ENCODE measurements around the gene YIPF2.

The YIPF2 gene

GRCh38 chr19:10911579-10912363, 16.7 kb downstream of the YIPF2 start:
- DNase-seq (ENCODE audit: low read depth in 1 of 2, low spot score in 1 of 2): no peak

- DNase-seq (ENCODE audit: low read depth in 1 of 2, low spot score in 1 of 2): no peak
These were observed 20.0 kb downstream of the YIPF2 start for GRCh38 chr19:10908380-10908960.

GRCh38 chr19:10907925-10908324, 20.5 kb downstream of the YIPF2 start:
- DNase-seq (ENCODE audit: low read depth in 1 of 2, low spot score in 1 of 2): no peak

- no peak for DNase-seq (ENCODE audit: low read depth in 1 of 2, low spot score in 1 of 2)
These were observed 29.2 kb downstream of the YIPF2 start for GRCh38 chr19:10899151-10899653.

GRCh38 chr19:10898633-10899032, 29.8 kb downstream of the YIPF2 start:
- no peak for DNase-seq (ENCODE audit: low read depth in 1 of 2, low spot score in 1 of 2)

DNA sequence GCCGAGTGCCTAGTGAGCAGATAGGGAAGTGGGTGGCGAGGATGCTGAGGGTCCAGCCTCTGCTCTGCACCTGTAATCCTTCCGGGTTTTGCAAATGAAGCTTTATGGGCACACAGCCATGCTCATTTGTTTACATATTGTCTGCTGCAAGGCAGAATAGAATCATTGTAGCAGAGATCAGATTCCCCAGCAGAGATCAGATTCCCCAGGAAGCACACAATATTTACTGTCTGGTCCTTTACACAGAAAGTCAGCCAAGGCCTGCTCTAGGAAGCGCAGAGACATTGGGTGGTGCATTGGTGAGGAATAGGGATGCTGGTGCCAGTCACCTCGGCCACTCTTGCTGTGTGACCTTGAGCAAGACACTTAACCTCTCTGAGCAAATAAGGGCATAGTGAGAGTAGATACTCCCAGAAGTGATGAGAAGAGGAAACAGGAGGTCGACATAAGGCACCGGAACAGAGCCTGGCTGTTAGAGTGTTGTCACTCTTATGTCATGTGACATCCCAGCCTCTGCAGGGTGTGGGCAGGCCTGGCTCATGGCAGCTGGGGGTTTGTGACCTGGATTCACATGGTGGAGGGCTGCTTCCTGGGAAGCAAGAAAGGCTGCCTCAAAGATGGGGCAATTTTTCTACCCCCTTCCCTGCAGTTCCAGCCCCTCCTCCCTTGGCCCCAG, 31.4 kb downstream of the YIPF2 start:
- DNase-seq (ENCODE audit: low read depth in 1 of 2, low spot score in 1 of 2): no peak

DNA sequence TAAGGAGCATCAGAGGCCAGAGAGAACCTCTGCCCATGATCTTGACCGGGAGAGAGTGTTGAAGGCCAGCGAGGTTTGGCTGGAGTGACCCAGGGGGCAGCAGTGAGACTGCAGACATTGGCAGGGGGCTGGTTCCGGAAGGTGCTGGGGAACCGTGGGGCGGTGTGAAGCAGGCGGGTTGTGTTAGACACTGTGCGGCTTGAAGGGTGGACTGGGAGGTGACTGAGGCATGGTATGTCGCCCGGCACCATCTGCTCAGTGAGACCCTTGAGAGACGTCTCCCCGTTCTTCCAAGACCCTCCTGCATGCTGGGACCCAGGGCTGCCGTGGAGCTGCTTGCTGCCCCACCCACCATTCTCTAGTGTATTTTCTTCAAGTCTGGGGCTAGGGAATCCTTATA, 32.5 kb downstream of the YIPF2 start:
- no peak for DNase-seq (ENCODE audit: low read depth in 1 of 2, low spot score in 1 of 2)

DNA sequence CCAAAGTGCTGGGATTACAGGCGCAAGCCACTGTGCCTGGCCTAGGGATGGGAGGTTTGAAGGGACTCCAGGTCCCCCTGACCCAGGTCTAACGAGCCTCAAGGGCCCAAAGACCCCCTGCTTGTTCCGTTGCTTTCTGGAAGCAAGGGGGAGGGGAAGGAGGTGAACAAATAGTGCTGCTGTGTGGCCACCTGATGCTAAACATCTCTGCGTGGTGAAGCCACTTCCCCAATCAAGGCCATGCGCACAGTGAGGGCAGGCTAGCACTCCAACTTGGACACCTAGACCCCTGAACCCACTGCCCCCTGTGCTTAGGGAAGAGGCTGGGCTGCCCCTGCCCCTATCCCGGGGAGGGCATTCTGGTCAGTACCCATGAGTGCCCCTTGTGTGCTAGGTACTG, 33.1 kb downstream of the YIPF2 start:
- no peak for DNase-seq (ENCODE audit: low read depth in 1 of 2, low spot score in 1 of 2)

- DNase-seq (ENCODE audit: low read depth in 1 of 2, low spot score in 1 of 2): no peak
These were observed 33.6 kb downstream of the YIPF2 start for GRCh38 chr19:10894911-10895213.

DNA sequence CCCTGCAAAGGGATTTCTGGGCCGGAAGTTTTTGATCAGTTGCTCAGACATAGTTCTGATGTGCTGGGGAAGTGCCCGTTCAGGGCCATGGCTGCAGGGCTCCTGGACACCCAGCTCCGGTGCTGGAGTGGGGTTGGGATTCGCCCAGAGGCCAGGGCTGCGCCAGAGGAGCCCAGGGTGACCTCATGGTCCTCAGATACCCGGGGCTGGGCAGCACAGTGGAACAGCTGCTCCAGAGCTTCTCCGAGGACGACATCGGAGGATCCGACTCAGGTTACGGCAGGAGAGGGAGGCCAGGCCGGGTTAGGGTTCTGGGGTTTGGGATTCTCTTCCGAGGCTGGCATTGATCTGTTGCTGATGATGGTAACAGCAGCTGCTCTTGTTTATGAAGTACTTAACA, 36.2 kb downstream of the YIPF2 start:
- no peak for DNase-seq (ENCODE audit: low read depth in 1 of 2, low spot score in 1 of 2)

GRCh38 chr19:10891405-10892086, 36.9 kb downstream of the YIPF2 start:
- no peak for DNase-seq (ENCODE audit: low read depth in 1 of 2, low spot score in 1 of 2)

- DNase-seq (ENCODE audit: low read depth in 1 of 2, low spot score in 1 of 2): no peak
These were observed 38.6 kb downstream of the YIPF2 start for GRCh38 chr19:10889880-10890279.

GRCh38 chr19:10888421-10888866, 40.0 kb downstream of the YIPF2 start:
- no peak for DNase-seq (ENCODE audit: low read depth in 1 of 2, low spot score in 1 of 2)

DNA sequence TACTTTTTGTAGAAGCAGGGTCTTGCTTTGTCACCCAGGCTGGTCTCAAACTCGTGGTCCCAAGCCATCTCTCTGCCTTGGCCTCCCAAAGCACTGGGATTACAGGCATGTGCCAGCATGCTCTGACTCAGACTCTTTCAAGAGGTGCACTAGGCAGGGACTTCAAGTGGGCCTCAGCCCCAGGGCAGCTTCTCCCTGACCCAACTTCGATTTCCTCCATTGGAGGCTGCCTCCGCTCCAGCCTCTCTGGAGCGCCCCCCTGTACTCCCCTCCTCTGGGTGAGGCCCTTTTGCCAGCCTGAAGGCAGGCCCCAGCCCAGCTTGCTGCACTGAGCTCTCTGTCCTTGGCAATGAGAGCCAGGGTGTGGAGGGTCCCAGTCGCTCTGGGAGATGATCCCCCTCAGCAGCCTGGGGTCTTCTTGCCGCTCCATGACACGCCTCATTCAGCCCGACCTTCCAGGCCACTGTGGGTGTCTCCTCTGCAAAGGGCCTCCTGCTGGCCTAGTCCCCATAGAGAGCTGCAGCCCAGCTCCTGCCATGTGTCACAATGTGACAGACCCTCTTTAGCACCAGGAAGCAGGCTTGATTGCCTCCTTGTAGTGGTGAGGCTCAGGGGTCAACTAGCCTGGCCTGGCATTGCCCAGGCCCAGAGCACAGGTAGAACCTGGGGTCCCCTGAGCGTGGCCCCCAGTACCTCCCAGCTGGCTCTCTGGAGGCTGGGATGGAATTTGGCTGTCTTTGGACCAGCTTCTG, 40.6 kb downstream of the YIPF2 start:
- no peak for DNase-seq (ENCODE audit: low read depth in 1 of 2, low spot score in 1 of 2)

- no peak for DNase-seq (ENCODE audit: low read depth in 1 of 2, low spot score in 1 of 2)
These were observed 43.0 kb downstream of the YIPF2 start for GRCh38 chr19:10885201-10886169.

DNA sequence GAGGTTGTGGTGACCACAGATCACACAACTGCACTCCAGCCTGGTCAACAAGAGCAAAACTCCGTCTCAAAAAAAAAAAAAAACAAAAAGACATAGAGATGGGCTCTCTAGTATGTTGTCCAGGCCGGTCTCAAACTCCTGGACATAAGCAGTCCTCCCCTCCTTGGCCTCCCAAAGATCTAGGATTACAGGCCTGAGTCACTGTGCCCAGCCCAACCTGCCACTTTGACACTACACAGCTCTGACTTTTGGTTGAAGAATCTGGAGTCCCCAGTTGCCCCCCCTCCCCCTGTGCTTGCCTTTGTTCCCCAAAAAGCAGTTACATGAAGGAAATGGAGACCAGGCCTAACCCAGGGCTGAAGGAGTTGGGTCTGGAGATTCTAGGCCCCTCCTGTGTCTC, 44.2 kb downstream of the YIPF2 start:
- no peak for DNase-seq (ENCODE audit: low read depth in 1 of 2, low spot score in 1 of 2)

GRCh38 chr19:10882108-10882457, 46.4 kb downstream of the YIPF2 start:
- no peak for DNase-seq (ENCODE audit: low read depth in 1 of 2, low spot score in 1 of 2)

DNA sequence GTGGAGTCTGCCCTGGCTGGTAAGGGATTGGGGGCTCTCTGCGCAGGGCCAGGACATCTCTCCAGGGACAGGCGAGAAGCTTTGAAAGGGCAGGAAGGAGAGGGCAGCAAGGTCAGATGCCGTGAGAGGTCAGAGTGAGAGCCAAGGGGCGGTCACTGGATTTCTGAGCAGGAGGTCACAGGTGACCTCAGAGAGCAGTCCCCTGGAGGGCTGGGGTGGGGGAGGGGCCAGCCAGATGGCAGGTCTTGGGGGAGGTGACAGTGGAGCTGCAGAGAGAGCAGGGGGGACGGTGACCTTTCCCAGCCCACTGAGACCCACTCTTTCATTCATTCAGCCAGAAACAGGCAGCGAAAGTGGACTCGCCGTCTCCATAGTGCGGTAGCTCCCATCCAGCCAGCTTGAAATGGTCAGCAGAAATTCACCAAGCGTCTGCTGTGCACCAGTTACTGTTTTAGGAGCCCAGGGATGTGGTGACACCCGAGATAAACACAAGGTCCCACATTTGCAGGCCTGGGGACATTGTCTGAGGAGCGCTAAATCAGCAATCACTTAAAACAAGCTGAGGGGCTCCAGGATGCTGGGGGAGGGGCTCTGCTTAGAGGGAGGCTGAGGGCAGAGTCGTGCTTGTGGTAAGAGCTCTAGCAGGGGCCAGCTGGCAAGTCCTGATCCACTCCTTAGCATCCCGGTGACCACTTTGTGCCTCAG, 46.9 kb downstream of the YIPF2 start:
- no peak for DNase-seq (ENCODE audit: low read depth in 1 of 2, low spot score in 1 of 2)

GRCh38 chr19:10878253-10878652, 50.2 kb downstream of the YIPF2 start:
- DNase-seq (ENCODE audit: low read depth in 1 of 2, low spot score in 1 of 2): no peak

All from activated CD4-positive, alpha-beta T cell treated with anti-CD3 and anti-CD28 coated beads, Interleukin-2, amount 50 U/mL, for 24 hours (primary cell).